NCI-H1092 (cell line): ENCODE results near the gene MOGAT3.
A peak's percentile ranks its signal among the peaks of the same experiment; 100 is the strongest.

Source experiments
- DNase-seq: peaks from one replicate; lab custom pipeline; 2025; lab: John Stamatoyannopoulos, UW

The MOGAT3 gene

GRCh38 chr7:101233907-101234547, 33.2 kb upstream of the MOGAT3 start:
- DNase-seq, result no peak

- no peak for DNase-seq
These were observed 31.5 kb upstream of the MOGAT3 start for GRCh38 chr7:101232141-101232850.

- DNase-seq, result no peak
These were observed 30.8 kb upstream of the MOGAT3 start for GRCh38 chr7:101231644-101232043.

- no peak for DNase-seq
These were observed 25.9 kb upstream of the MOGAT3 start for GRCh38 chr7:101226721-101227120.

GRCh38 chr7:101225650-101226049, 24.8 kb upstream of the MOGAT3 start:
- no peak for DNase-seq

- DNase-seq, result no peak
These were observed 22.7 kb upstream of the MOGAT3 start for GRCh38 chr7:101223528-101223927.

- no peak for DNase-seq
These were observed 21.5 kb upstream of the MOGAT3 start for GRCh38 chr7:101222275-101222830.

- no peak for DNase-seq
These were observed 19.5 kb upstream of the MOGAT3 start for GRCh38 chr7:101220295-101220694.

- DNase-seq, result no peak
These were observed 17.6 kb upstream of the MOGAT3 start for GRCh38 chr7:101218236-101219125.

- DNase-seq, result peak; percentile 99
These were observed 16.8 kb upstream of the MOGAT3 start, which contains the start of the genes PLOD3 and ZNHIT1 for GRCh38 chr7:101217388-101218235. TSS of gene PLOD3 (minus strand) at chr7:101217581. CDS start at chr7:101217274, 307 bp downstream. TSS of gene ZNHIT1 (plus strand) at chr7:101218165. CDS start at chr7:101218196, 31 bp downstream.

- DNase-seq, result no peak
These were observed 16.1 kb upstream of the MOGAT3 start for GRCh38 chr7:101216860-101217387.

- no peak for DNase-seq
These were observed 15.4 kb upstream of the MOGAT3 start for GRCh38 chr7:101216001-101216859.

- no peak for DNase-seq
These were observed 11.2 kb upstream of the MOGAT3 start for GRCh38 chr7:101212014-101212413.

GRCh38 chr7:101211501-101211900, 10.7 kb upstream of the MOGAT3 start:
- no peak for DNase-seq

GRCh38 chr7:101210143-101210542, 9.3 kb upstream of the MOGAT3 start:
- DNase-seq, result no peak

GRCh38 chr7:101208794-101209193, 8.0 kb upstream of the MOGAT3 start:
- no peak for DNase-seq

- DNase-seq, result no peak
These were observed 6.6 kb upstream of the MOGAT3 start for GRCh38 chr7:101207459-101207858.

- DNase-seq, result no peak
These were observed 5.8 kb upstream of the MOGAT3 start for GRCh38 chr7:101206665-101207042.

- DNase-seq, result no peak
These were observed 5.2 kb upstream of the MOGAT3 start for GRCh38 chr7:101205901-101206664.
